Stimulated activated CD4-positive, alpha-beta T cell treated with anti-CD3 and anti-CD28 coated beads, Interleukin-12 subunit alpha, Interleukin-12 subunit beta, amount 100 ng/mL, for 48 hours (primary cell): Measurements from ENCODE around the gene GABRG3.

Source experiments
- DNase-seq, 3 donors: peaks; one replicate each; pipeline ENCODE4 v3.0.0-alpha.2; 2020; ENCODE audit warnings: low read depth in 2 of 3, low spot score in 1 of 3

Gene GABRG3

DNA sequence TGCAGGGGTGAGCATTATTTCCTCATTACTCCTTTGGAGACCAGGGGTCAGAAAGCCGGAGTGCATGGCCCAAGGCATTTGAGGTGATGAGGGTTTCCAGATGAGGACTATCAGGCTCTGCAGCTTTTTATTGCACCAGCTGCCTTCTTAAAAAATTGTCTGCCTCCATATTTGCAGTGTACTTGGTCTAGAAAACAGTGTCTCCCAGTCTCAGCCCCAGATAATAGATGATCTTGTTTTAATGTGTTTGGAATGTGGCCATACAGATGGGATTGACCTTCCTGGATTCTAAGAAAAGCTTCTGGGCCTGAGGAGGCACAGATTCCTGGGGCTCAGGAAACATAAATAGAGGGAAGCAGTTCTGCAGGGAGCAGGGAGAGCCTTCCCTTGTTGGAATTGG is 123.3 kb downstream of the GABRG3 start:
- no peak for DNase-seq

DNA sequence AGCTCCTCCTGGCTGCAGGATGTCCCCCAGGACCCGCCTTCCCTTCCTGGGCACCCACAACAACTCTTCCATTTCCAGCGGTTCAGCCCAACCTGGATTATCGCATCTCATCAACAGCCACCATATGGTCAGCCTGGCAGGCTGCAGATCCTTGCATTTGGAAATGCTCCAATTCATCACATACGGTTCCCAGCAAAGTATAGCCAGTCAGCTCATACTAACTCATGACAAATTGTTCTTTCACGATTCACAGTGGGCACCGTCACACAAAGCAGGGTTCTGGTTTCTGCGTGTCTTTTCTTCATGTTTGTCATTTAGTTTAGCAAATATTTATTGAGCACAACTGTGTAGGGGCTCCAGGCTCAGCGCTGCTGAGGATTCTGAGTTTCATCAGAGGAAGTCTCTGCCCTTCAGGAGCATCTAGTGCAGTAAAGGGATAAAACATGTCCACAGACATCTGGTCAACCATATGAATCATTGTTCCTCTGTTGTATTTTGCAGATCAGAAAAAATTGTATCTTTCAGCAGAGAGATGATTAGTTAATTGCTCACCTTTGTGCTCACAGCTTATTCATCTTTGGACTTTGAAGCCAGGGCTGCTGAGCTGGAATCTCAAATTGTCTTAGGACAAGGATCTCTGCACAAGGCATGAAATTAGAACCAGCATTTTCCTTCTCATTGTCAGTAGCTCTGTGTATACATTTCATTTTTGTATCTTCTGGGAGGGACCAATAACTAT is 125.1 kb downstream of the GABRG3 start:
- no peak for DNase-seq

DNA sequence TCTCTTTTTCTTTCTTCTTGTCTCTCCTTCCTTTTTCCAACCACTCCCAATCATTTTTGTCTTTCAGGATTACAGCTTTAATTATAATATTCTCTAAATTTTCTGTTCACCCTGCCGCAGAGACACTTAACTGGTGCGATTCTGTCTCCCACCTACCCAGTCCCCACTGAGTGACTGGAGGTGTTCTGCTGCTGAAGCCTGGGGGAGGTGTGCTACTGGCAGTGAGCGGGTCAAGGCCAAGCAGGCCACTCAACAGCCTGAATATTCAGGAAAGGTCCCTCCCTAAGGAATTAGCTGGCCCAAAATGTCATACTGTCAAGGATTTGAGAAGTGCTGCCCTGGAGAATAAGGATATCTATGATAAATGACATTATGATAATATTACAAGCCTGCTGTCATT is 126.5 kb downstream of the GABRG3 start:
- no peak for DNase-seq

GRCh38 chr15:27101982-27102381 is 131.0 kb downstream of the GABRG3 start:
- no peak for DNase-seq

DNA sequence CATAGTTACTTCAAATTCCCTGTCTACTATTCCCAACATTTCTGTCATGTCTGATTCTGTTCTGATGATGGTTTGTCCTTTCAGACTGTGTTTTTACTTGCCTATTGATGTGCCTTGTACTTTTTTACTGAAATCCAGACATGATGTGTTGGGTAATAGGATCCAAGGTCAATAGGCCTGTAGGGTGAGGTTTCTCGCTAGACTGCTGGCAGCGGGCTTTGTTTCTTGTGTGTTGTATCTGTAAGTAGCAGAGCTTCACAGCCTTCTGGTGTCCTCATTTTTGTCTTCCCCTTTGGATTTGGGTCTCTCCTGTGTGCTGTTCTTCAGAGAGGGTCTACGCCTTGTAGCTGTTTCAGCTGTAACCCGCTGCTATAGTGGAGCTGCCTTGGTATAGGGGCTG is 140.3 kb downstream of the GABRG3 start:
- no peak for DNase-seq

- no peak for DNase-seq
Observed at GRCh38 chr15:27114473-27114872, 143.5 kb downstream of the GABRG3 start.

DNA sequence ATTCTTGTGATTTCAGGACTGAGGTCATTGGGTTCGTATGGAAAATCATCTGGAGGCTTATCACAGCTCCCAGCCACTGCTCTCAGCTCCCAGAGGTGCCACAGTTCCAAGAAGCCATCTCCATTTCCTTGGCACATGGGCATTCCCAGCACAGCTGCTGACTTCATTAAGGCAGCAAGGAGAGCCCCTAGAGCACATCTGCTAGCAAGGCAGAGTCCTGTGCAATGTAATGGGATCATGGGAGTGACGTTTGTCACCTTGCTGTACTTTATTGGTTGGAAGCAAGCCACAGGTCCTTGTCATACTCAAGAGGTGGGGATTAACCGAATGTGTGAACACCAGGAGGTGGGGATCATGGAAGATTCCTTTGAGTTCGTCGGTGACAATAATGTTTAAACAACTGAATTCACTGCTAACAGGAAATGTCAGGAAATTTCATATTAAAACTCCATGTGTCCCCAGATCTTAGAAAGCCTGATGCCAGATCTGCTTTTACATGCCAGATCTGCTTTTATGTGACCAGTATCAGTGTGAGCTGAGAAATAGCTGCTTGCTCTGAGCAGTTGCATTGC is 148.8 kb downstream of the GABRG3 start:
- no peak for DNase-seq

DNA sequence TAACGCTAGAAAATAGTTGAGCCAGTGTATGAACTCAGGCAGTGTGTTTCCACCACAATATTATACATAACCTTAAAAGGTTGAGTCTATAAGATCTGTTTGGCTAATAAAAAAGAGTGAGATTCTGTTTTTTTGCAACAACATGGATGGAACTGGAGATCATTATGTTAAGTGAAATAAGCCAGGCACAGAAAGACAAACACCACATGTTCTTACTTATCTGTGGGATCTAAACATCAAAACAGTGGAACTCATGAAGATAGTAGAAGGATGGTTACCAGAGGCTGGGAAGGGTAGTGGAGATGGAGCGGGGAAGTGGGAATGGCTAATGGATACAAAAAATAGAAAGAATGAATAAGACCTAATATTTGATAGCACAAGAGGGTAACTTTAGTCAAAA is 150.7 kb downstream of the GABRG3 start:
- DNase-seq: no peak

- no peak for DNase-seq
Observed at GRCh38 chr15:27123291-27123690, 152.3 kb downstream of the GABRG3 start.

DNA sequence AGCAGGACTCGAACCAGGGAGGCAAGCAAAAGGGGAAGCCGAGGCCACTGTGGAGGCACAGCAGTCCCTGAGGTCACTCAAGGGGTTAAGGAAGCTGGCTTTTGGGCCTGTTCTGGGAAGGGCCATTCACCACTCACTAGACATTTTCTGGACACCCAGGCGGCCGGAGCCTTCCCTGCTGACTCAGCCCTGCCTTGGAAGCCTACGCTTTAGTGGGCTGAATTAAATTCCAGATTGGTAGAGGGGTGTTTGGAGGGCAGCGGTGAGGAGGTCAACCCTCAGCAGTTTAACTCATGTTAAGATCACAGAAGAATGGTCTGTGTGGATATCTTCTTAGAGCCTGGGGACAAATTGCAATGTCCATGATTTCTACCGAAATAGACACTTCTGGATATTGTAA is 152.8 kb downstream of the GABRG3 start:
- no peak for DNase-seq

DNA sequence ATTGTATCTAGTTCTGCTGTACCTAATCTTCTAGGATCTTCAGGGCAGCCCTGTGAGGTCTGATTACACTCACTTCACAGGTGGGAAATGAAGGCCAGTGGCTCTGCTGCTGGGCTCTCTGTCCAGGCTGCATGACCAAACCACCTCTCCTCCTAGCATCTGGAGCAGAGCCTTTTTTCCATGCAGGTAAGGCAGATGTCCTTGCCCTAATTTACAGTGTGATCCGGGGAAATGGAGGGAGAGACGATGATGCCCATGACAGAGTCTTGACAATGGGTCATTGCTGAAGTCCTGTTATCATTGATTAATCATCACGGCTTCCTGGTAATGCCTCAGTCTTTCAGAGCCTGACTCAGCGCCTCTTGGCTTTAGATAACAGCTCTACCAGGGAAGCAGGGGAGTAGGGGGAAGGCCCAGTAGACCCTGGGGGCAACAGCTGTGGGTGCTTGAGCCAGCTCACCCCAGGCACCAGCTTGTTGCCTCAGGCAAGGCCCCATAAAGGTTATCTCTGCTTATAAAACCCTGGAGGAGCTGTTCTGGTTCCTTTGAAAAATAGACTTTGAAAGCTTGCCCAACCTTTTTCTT is 153.4 kb downstream of the GABRG3 start:
- DNase-seq: no peak

DNA sequence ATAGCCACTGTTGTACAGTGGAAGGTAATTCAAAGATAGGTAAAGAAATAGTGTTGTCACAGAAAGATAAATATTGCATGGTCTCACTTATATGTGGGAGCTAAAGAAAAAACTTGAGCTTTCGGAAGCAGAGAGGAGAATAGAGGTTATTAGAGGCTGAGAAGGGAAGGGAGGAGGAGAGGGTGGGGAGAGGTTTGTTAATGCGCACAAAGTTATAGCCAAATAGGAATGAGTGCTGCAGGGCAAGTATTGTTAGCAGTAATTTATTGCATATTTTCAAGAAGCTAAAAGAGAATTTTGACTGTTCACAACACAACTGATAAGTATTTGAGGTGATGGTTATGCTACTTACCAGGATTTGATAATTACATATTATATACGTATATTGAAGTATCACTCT is 154.2 kb downstream of the GABRG3 start:
- DNase-seq: no peak

- no peak for DNase-seq
Observed at GRCh38 chr15:27126449-27126848, 155.5 kb downstream of the GABRG3 start.

GRCh38 chr15:27127815-27128570 is 157.0 kb downstream of the GABRG3 start:
- no peak for DNase-seq

DNA sequence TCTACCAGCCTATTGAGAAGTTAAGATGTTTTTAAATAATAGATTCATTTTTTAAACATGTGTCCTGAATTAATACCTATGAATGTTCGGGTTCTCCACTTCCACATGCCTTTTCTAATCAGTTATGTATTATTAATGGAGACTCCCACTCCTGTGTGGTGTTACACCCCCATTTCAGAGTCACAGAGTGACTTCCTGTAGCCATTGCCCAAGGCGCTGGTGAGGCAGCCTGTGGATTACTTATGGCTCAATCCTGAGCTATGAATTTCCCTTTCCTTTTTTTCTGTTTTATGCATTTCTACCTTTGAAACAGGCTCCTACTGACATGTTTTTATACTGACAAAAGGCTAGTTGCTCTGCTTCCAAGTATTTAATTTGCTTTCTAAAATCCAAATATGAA is 162.3 kb downstream of the GABRG3 start:
- no peak for DNase-seq

DNA sequence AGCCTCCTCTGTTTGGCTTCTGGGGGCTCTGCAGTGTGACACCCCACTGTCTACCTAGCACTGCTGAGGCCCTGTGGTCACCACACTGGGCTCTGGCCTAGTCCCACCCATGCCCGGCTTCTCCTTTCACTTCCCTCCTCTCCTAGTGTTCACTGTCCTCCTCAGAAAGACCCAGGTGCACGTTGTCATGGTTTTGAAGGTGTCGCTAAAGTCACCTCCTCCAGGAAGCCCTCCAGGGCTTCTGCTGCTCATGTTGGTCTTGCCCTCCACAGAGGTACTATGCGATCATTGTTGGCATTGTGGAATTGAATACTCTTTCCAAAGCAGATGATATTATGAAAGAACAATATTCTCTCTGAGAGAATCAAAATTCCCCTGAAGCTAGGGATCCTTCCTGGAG is 163.5 kb downstream of the GABRG3 start:
- DNase-seq: no peak

DNA sequence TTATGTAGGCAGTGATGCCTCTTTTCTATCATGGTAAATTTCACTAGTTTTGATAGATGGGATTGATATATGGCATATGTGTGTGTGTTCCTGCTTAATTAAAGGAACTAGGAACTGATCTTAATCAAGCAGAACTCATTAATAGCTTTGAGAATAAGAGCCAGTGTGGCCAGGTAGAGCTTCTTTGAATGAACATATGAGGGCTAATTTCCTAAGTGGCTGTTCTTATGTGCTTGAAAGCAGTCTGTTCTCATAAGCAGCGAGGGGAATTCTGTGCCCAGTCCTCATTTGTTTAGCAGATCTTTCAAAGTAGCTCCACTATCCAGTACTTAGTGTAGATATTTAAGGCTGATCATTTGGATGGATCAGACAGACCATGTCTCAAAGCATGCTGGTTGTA is 164.2 kb downstream of the GABRG3 start:
- no peak for DNase-seq

DNA sequence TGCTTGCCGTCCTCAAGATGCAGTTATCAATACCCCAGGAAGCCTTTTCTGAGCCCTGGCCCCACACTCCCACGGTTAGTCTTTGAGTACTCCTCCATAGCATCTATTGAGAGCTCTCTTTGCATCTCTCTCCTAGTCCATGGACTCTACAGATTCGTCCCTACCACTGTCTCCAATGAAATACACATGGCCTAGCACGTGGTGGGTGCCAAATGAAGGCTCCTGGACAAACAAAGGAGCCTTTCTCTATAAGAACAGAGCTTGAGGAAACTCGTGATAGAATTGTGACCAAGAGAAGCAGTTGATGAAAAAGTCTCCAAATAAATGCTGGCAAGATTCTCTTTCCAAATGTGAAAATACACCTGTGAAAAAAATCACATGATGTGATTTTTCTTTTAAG is 166.1 kb downstream of the GABRG3 start:
- no peak for DNase-seq

GRCh38 chr15:27165590-27165989 is 194.6 kb downstream of the GABRG3 start:
- DNase-seq: no peak

- no peak for DNase-seq
Observed at GRCh38 chr15:27166917-27167316, 195.9 kb downstream of the GABRG3 start.

DNA sequence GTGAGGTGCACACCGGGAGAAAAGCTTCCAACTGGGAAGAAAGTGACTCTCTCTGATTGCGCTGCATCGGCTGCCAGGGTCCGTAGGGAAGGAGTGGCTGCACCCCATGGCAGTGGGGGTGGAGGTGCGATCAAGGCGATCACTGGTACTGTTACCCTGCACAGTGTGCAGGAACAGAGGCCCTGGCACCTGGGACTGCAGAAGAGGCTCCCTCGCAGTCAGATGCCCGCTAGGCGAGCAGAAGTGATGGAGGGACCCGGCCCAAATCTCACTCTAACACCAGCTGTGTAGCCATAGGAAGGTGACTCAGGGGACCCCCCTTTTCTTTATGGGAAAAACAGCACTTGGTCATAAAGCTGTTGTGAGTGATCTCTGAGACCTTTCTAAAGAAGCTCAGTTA is 196.8 kb downstream of the GABRG3 start:
- no peak for DNase-seq

- no peak for DNase-seq
Observed at GRCh38 chr15:27170851-27171250, 199.9 kb downstream of the GABRG3 start.
